ENCODE measurements around the gene GALNT18. TPM values are rescaled to one million over a fixed set of nuclear protein-coding genes. Genes with fewer than 3 reads are reported as not detected.

Gene GALNT18
- total and polyA plus RNA-seq, 9 donors, result 3.0 to 13.2 (median 7.7) TPM

- Histone ChIP-seq H3K36me3 (no peaks in the 10 kb centered on the region), H3K27me3 (no peaks in the 10 kb centered on the region), H3K9me3 (no peaks in the 10 kb centered on the region), H3K4me1 (ENCODE audit: insufficient read depth) (no peaks in the 10 kb centered on the region), H3K27ac (no peak overlapping the region), H3K4me3 (no peak overlapping the region)
- no peak for DNase-seq
- WGBS, 3 donors, result 80 to 86% (median 81%) methylated on average over 2 of the region's 2 CpGs
- TF ChIP-seq EP300 (IDR thresholded peaks at IDR 0.05) (no peak), CTCF (IDR thresholded peaks at IDR 0.05) (no peak), POLR2A (IDR thresholded peaks at IDR 0.05) (no peak)
- intact Hi-C loops (cut with DNase I), result no loop called here
These were observed 380.5 kb downstream of the GALNT18 start for GRCh38 chr11:11241284-11241683.

GRCh38 chr11:11239959-11240358 lies 381.8 kb downstream of the GALNT18 start:
- WGBS, 3 donors, result 65 to 80% (median 74%) methylated on average over 1 of the region's 1 CpG
- no peaks in the 10 kb centered on the region for H3K9me3 ChIP-seq
- no peaks in the 10 kb centered on the region for H3K27me3 ChIP-seq
- no peak overlapping the region for H3K27ac ChIP-seq
- DNase-seq, result no peak
- TF ChIP-seq CTCF (IDR thresholded peaks at IDR 0.05) (no peak), EP300 (IDR thresholded peaks at IDR 0.05) (no peak), POLR2A (IDR thresholded peaks at IDR 0.05) (no peak)
- no peaks in the 10 kb centered on the region for H3K4me1 ChIP-seq (ENCODE audit: insufficient read depth)
- H3K4me3 ChIP-seq, result no peak overlapping the region
- intact Hi-C loops (cut with DNase I), result no loop called here
- H3K36me3 ChIP-seq, result no peaks in the 10 kb centered on the region

- H3K36me3 ChIP-seq, result no peaks in the 10 kb centered on the region
- DNase-seq, result no peak
- intact Hi-C loops (cut with DNase I), result no loop called here
- H3K4me3 ChIP-seq, result no peak overlapping the region
- 62 to 79% (median 71%) methylated on average over 7 of the region's 7 CpGs for WGBS, 3 donors
- H3K4me1 ChIP-seq (ENCODE audit: insufficient read depth), result no peaks in the 10 kb centered on the region
- H3K9me3 ChIP-seq, result no peaks in the 10 kb centered on the region
- H3K27me3 ChIP-seq, result no peaks in the 10 kb centered on the region
- TF ChIP-seq EP300 (IDR thresholded peaks at IDR 0.05) (no peak), POLR2A (IDR thresholded peaks at IDR 0.05) (no peak), CTCF (IDR thresholded peaks at IDR 0.05) (no peak)
- no peak overlapping the region for H3K27ac ChIP-seq
These were observed 384.6 kb downstream of the GALNT18 start for GRCh38 chr11:11237070-11237832.

GRCh38 chr11:11236498-11237059 lies 385.2 kb downstream of the GALNT18 start:
- DNase-seq, result no peak
- WGBS, 3 donors, result 48 to 66% (median 65%) methylated on average over 4 of the region's 4 CpGs
- H3K36me3 ChIP-seq, result no peaks in the 10 kb centered on the region
- no peaks in the 10 kb centered on the region for H3K27me3 ChIP-seq
- no peaks in the 10 kb centered on the region for H3K4me1 ChIP-seq (ENCODE audit: insufficient read depth)
- TF ChIP-seq CTCF (IDR thresholded peaks at IDR 0.05), result no peak
- no peak for TF ChIP-seq POLR2A (IDR thresholded peaks at IDR 0.05)
- TF ChIP-seq EP300 (IDR thresholded peaks at IDR 0.05), result no peak
- no peak overlapping the region for H3K4me3 ChIP-seq
- no peak overlapping the region for H3K27ac ChIP-seq
- H3K9me3 ChIP-seq, result no peaks in the 10 kb centered on the region
- intact Hi-C loops (cut with DNase I), result no loop called here

All from ovary (tissue), 9 donors.